H1 (cell line): ENCODE data around the gene PLEKHG3. TPM values are rescaled to one million over a fixed set of nuclear protein-coding genes. Genes with fewer than 3 reads are reported as not detected.

ENCODE experiments used
- CTCF ChIA-PET: fragments of 300-600 bp; sonication (Branson Sonifier 250); formaldehyde crosslinking; loops from one replicate; lab custom pipeline; 2021; ENCODE audit not compliant: partially characterized antibody; lab: Charles Lee
- POLR2A ChIA-PET: fragments of 300-600 bp; sonication (Branson Sonifier 250); formaldehyde crosslinking; loops from one replicate; lab custom pipeline; 2021; ENCODE audit warnings: inconsistent platforms; ENCODE audit not compliant: partially characterized antibody; lab: Charles Lee
- DNase-seq, 2 experiments: peaks; one replicate each; pipeline versions ENCODE4 v3.0.0 to v3.0.0-alpha.2; 2010 to 2022; ENCODE audit warnings: low spot score in 2 of 2, low read depth in 1 of 2, mixed read lengths in 1 of 2
- FAIRE-seq: peaks from 2 replicates; lab custom pipeline; 2011; peaks lifted over from hg19 to GRCh38; lab: Jason Lieb, UNC
- H2AFZ ChIP-seq: 2 replicates; pipeline ENCODE4 v1.8.1; 2012; ENCODE audit warnings: low read length, inconsistent platforms
- H2AK5ac ChIP-seq: 2 replicates; pipeline ENCODE4 v1.6.1; 2013; ENCODE audit warnings: low read depth, low read length
- H2BK120ac ChIP-seq: replicated peaks from 2 replicates; pipeline ENCODE3; 2013; ENCODE audit warnings: low read depth, low read length, inconsistent platforms
- H2BK12ac ChIP-seq: 2 replicates; pipeline ENCODE4 v1.6.1; 2013; ENCODE audit warnings: low read depth, low read length
- H2BK15ac ChIP-seq: 2 replicates; pipeline ENCODE4 v1.6.1; 2013; ENCODE audit warnings: low read length
- H2BK20ac ChIP-seq: 2 replicates; pipeline ENCODE4 v1.6.1; 2013; ENCODE audit warnings: low read length
- H2BK5ac ChIP-seq: 2 replicates; pipeline ENCODE4 v1.6.1; 2013; ENCODE audit warnings: low read depth, low read length
- H3K14ac ChIP-seq: 2 replicates; pipeline ENCODE4 v1.6.1; 2013; ENCODE audit warnings: inconsistent platforms; ENCODE audit not compliant: insufficient read length
- H3K18ac ChIP-seq: 2 replicates; pipeline ENCODE4 v1.6.1; 2013; ENCODE audit warnings: low read length; ENCODE audit errors: extremely low read depth
- H3K23ac ChIP-seq: 2 replicates; pipeline ENCODE4 v1.6.1; 2013; ENCODE audit warnings: inconsistent platforms; ENCODE audit not compliant: insufficient read length
- H3K23me2 ChIP-seq: 2 replicates; pipeline ENCODE4 v1.6.1; 2013; ENCODE audit warnings: low read depth, low read length
- H3K27ac ChIP-seq: 2 replicates; pipeline ENCODE4 v1.6.1; 2011; ENCODE audit warnings: low read depth, low read length, inconsistent platforms
- H3K27me3 ChIP-seq, 4 experiments: replicated peaks in 1 of 4; 1 replicate in 1 of 4; 2 replicates in 3 of 4; pipeline versions ENCODE4 v1.6.1 to v1.8.1; 2011 to 2013; ENCODE audit warnings: low read length in 3 of 4, mild to moderate bottlenecking in 3 of 4, inconsistent platforms in 2 of 4, mixed read lengths in 2 of 4, moderate library complexity in 1 of 4; ENCODE audit not compliant: control insufficient read depth in 3 of 4, insufficient read depth in 3 of 4; ENCODE audit errors: extremely low read depth in 1 of 4
- H3K36me3 ChIP-seq, 4 experiments: 2 replicates each; pipeline versions ENCODE4 v1.6.1 to v1.8.1; 2011 to 2013; ENCODE audit warnings: mild to moderate bottlenecking in 4 of 4, low read length in 3 of 4, moderate library complexity in 2 of 4, control low read depth in 1 of 4, inconsistent platforms in 1 of 4; ENCODE audit not compliant: insufficient read depth in 4 of 4, control insufficient read depth in 2 of 4
- H3K4ac ChIP-seq: replicated peaks from 2 replicates; pipeline ENCODE3; 2013; ENCODE audit warnings: low read length, low read depth, mixed read lengths, inconsistent platforms; ENCODE audit not compliant: insufficient read length
- H3K4me1 ChIP-seq, 4 experiments: replicated peaks in 1 of 4; 1 replicate in 1 of 4; 2 replicates in 3 of 4; pipeline versions ENCODE4 v1.6.1 to v1.8.1; 2011 to 2013; ENCODE audit warnings: low read length in 3 of 4, inconsistent platforms in 2 of 4, mixed read lengths in 1 of 4; ENCODE audit not compliant: insufficient read depth in 4 of 4, control insufficient read depth in 3 of 4
- H3K4me2 ChIP-seq, 2 experiments: 2 replicates each; pipeline versions ENCODE4 v1.6.1 to v1.8.1; 2011 to 2013; ENCODE audit warnings: low read depth in 2 of 2, low read length in 2 of 2, control low read depth in 1 of 2, inconsistent platforms in 1 of 2, mild to moderate bottlenecking in 1 of 2; ENCODE audit not compliant: insufficient read depth in 1 of 2
- H3K4me3 ChIP-seq, 4 experiments: fragments of 200-600, 300-600 bp in 1 of 4; sonication (generic), shearing (Covaris generic), sonication (Bioruptor Twin) in 1 of 4; 2 replicates each; pipeline versions ENCODE4 v1.5.1 to v1.8.1; 2011 to 2016; ENCODE audit warnings: low read length in 4 of 4, low read depth in 3 of 4, control low read depth in 2 of 4, inconsistent platforms in 2 of 4, mild to moderate bottlenecking in 2 of 4, mixed read lengths in 1 of 4, moderate library complexity in 1 of 4; ENCODE audit not compliant: insufficient read depth in 2 of 4; ENCODE audit errors: extremely low read depth in 1 of 4
- H3K56ac ChIP-seq: replicated peaks from 2 replicates; pipeline ENCODE3; 2013; ENCODE audit warnings: low read depth, mild to moderate bottlenecking, mixed read lengths, low read length, inconsistent platforms; ENCODE audit not compliant: insufficient read length
- H3K79me1 ChIP-seq: 2 replicates; pipeline ENCODE4 v1.6.1; 2013; ENCODE audit warnings: low read depth, low read length, control low read depth
- H3K79me2 ChIP-seq, 2 experiments: 2 replicates each; pipeline versions ENCODE4 v1.6.1 to v1.8.1; 2012 to 2013; ENCODE audit warnings: low read length in 2 of 2, mild to moderate bottlenecking in 2 of 2, inconsistent platforms in 1 of 2; ENCODE audit not compliant: insufficient read depth in 2 of 2, control insufficient read depth in 1 of 2
- H3K9ac ChIP-seq, 4 experiments: replicated peaks in 1 of 4; 1 replicate in 1 of 4; 2 replicates in 3 of 4; pipeline versions ENCODE4 v1.6.1 to v1.8.1; 2011 to 2013; ENCODE audit warnings: low read depth in 3 of 4, low read length in 3 of 4, control low read depth in 2 of 4, mild to moderate bottlenecking in 2 of 4, moderate library complexity in 2 of 4, inconsistent platforms in 1 of 4; ENCODE audit errors: extremely low read depth in 1 of 4
- H3K9me3 ChIP-seq, 2 experiments: 2 replicates each; pipeline versions ENCODE4 v1.6.1 to v1.8.1; 2012 to 2013; ENCODE audit warnings: mild to moderate bottlenecking in 2 of 2, moderate library complexity in 2 of 2, control low read depth in 1 of 2, inconsistent platforms in 1 of 2, low read depth in 1 of 2, low read length in 1 of 2, mixed read lengths in 1 of 2; ENCODE audit not compliant: insufficient read depth in 2 of 2
- H4K20me1 ChIP-seq, 2 experiments: replicated peaks in 1 of 2; 2 replicates each; pipeline versions ENCODE3 to v1.8.1; 2011 to 2013; ENCODE audit warnings: inconsistent platforms in 2 of 2, low read length in 2 of 2, mild to moderate bottlenecking in 1 of 2; ENCODE audit not compliant: insufficient read depth in 2 of 2, control insufficient read depth in 1 of 2
- H4K5ac ChIP-seq: 2 replicates; pipeline ENCODE4 v1.6.1; 2013; ENCODE audit warnings: low read length, low read depth, mixed read lengths, inconsistent platforms; ENCODE audit not compliant: insufficient read length
- H4K8ac ChIP-seq: 2 replicates; pipeline ENCODE4 v1.8.0; 2013; ENCODE audit warnings: mild to moderate bottlenecking, moderate library complexity, low read length, inconsistent platforms; ENCODE audit not compliant: insufficient read depth; ENCODE audit errors: extremely low read depth
- H4K91ac ChIP-seq: replicated peaks from 2 replicates; pipeline ENCODE3; 2013; ENCODE audit warnings: low read length, mixed read lengths, inconsistent platforms; ENCODE audit not compliant: insufficient read length
- ATF2 ChIP-seq: IDR thresholded peaks from 2 replicates; pipeline ENCODE4 v1.6.1; 2012; ENCODE audit warnings: low read length, inconsistent platforms
- CBX5 ChIP-seq: fragments of 300-800, 300-1000 bp; sonication (generic); IDR thresholded peaks from 2 replicates; pipeline ENCODE4 v1.7.1; 2016; ENCODE audit warnings: antibody characterized with exemption, low read length, low read depth
- CBX8 ChIP-seq: fragments of 300-800, 300-1000 bp; sonication (generic); IDR thresholded peaks from 2 replicates; pipeline ENCODE4 v1.7.1; 2016; ENCODE audit warnings: low read depth, low read length, borderline replicate concordance
- GABPA ChIP-seq: IDR thresholded peaks from 2 replicates; pipeline ENCODE4 v1.6.1; 2011; ENCODE audit warnings: mild to moderate bottlenecking, low read length, moderate library complexity, borderline replicate concordance; ENCODE audit not compliant: insufficient read depth
- RBBP5 ChIP-seq: IDR thresholded peaks from 2 replicates; pipeline ENCODE4 v1.7.1; 2012; ENCODE audit warnings: low read depth, mild to moderate bottlenecking, inconsistent platforms, low read length, moderate library complexity, borderline replicate concordance
- RFX5 ChIP-seq: IDR thresholded peaks from 2 replicates; pipeline ENCODE4 v1.6.1; 2011; ENCODE audit warnings: low read depth, low read length, improper control_type of control experiment, borderline replicate concordance
- SRF ChIP-seq: IDR thresholded peaks from 2 replicates; pipeline ENCODE4 v1.6.1; 2011; ENCODE audit warnings: mild to moderate bottlenecking, low read depth, low read length, moderate library complexity
- ZNF274 ChIP-seq: IDR thresholded peaks from 2 replicates; pipeline ENCODE4 v1.7.0; 2012; ENCODE audit warnings: low read length, borderline replicate concordance; ENCODE audit errors: extremely low read depth
- WGBS, 2 experiments: shearing (Covaris generic) in 1 of 2; methylation state at CpG; one replicate each; pipeline versions ENCODE4 v1.1.6 to v1.1.7; 2013 to 2015; ENCODE audit warnings: low lambda C conversion rate in 2 of 2, mixed read lengths in 2 of 2, inconsistent platforms in 1 of 2, low coverage in 1 of 2, missing lambda C conversion rate in 1 of 2; ENCODE audit not compliant: insufficient replicate concordance in 2 of 2, insufficient coverage in 1 of 2, insufficient read length in 1 of 2; ENCODE audit errors: extremely low coverage in 1 of 2, missing lambda C conversion rate in 1 of 2; 5-methylcytosine and 5-hydroxymethylcytosine counted together
- polyA plus RNA-seq, 7 experiments: library from polyadenylated mRNA; depleted of rRNA in 3 of 7; stranded (reverse) in 5 of 7; unstranded in 2 of 7; fragments of >200 nt in 5 of 7; fragments of 200-250 nt in 2 of 7; gene quantifications; 1 replicate in 5 of 7; 2 replicates in 1 of 7; 4 replicates in 1 of 7; pipeline versions ENCODE4 v1.2.1 to v1.2.3, GENCODE V29; 2011 to 2013; ENCODE audit warnings: missing spikeins in 2 of 7, mixed read lengths in 2 of 7
- total RNA-seq: library from RNA; stranded (reverse); fragmentation: NEBNext Ultra II Directional; extraction: Animal tissue kit (Norgen Biotek cat#: 25700); gene quantifications from 2 replicates; pipeline ENCODE4 v1.2.1, GENCODE V29; 2021

PLEKHG3 gene
- total and polyA plus RNA-seq, 2 of the 8 experiments (the other 6 are each of a cell fraction or from before 2014, with no cell fraction given) = 43.4 to 90.6 TPM

DNA sequence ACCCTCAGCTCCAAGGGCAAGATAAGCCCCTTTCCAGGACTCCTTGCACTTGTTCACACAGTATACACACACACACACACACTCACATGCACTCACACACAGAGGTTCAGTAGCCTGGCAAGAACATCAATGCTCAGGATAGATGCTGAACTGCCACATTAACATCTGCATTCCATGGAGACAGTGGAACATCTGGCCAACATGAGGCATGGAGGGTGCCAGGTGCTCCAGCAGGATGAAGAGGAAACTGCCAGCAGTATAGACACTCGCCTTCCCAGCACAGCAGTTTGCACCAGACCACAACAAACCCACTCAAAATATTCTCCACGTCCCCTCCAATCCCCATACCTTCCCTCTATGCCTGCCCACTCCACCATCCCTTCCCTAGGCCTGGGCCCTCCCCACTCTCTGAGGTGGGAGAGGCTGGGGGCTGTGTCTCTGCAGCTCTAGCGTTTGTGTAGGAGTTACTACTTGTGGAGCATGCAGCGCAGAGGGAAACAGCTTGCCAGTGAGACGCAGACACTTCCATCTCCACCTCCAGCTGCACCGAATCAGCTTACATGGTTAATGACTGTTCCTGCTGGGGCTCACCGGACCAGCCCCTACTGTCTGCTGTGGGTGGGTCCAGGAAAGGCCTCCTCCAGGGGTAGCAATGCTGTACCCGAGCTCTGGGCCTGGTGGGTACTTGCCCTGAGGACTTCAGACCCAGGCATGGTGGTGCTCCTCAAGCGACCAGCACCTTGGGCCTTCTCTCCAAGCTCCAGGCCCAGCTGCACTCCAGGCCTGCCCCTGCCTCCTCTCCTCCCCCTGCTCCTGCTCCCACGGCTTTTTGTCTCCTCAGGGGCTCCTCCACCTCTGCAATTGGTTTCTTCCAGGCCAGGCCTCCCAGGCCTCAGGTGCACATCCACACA, 18.6 kb upstream of the PLEKHG3 start:
- H3K23ac ChIP-seq = no peak overlapping the region
- H3K27ac ChIP-seq = no peak overlapping the region; the same call in 1 of the 2 replicates
- no peak overlapping the region for H2AFZ ChIP-seq
- POLR2A ChIA-PET = interaction anchor here (0.9 kb wide), 1 partner anchor 40 kb away, joined by 3 read pairs; no protein-coding TSS in a partner anchor
- no peak overlapping the region for H4K8ac ChIP-seq
- H3K9me3 ChIP-seq = no peaks in the 10 kb centered on the region
- peak overlapping the region; percentile 20; the same call in 1 of the 2 replicates for H2BK12ac ChIP-seq
- H2AK5ac ChIP-seq = peak overlapping the region; percentile 42; the same call in 1 of the 2 replicates
- H3K4me1 ChIP-seq = peaks cover 0 to 14% (median 6%) of the 10 kb centered on the region in 4 experiments; a peak in 4 of 7 replicates
- H3K9ac ChIP-seq = no peak overlapping the region
- H3K79me2 ChIP-seq = no peaks in the 10 kb centered on the region
- no peak overlapping the region for H2BK120ac ChIP-seq
- no peaks in the 10 kb centered on the region for H3K36me3 ChIP-seq
- H3K79me1 ChIP-seq = no peaks in the 10 kb centered on the region
- H3K23me2 ChIP-seq = no peaks in the 10 kb centered on the region; the same call in 1 of the 2 replicates
- DNase-seq = no peak
- H3K18ac ChIP-seq = 0 out of 2 replicates have a peak overlapping the region, but pooled peaks have one; percentile 29
- no peak overlapping the region for H3K4me3 ChIP-seq
- no peaks in the 10 kb centered on the region for H4K20me1 ChIP-seq
- H4K91ac ChIP-seq = no peak overlapping the region
- no peak overlapping the region for H3K4me2 ChIP-seq
- FAIRE-seq = no peak
- H3K27me3 ChIP-seq = peaks cover 0 to 5% (median 5%) of the 10 kb centered on the region in 4 experiments; a peak in 4 of 7 replicates
- H4K5ac ChIP-seq = no peak overlapping the region
- H2BK20ac ChIP-seq = no peak overlapping the region
- no peak overlapping the region for H3K56ac ChIP-seq
- H3K4ac ChIP-seq = peak overlapping the region; percentile 76
- H2BK15ac ChIP-seq = 0 out of 2 replicates have a peak overlapping the region, but pooled peaks have one; percentile 16
- 81% methylated on average over 10 of the region's 10 CpGs; no CpG with 5 or more reads in 1 of the 2 experiments for WGBS, 2 experiments
- CTCF ChIA-PET = interaction anchor here (1.0 to 2.4 kb wide), 9 partner anchors 12 to 146 kb away, joined by 3 to 8 read pairs (median 3); no protein-coding TSS in a partner anchor
- H2BK5ac ChIP-seq = peak overlapping the region; percentile 16; the same call in 1 of the 2 replicates
- no peak overlapping the region for H3K14ac ChIP-seq
- TF ChIP-seq RFX5 (no peak), ATF2 (no peak), ZNF274 (no peak), GABPA (no peak), SRF (no peak), CBX8 (no peak), RBBP5 (no peak), CBX5 (no peak)
